Measurements from ENCODE around the gene ANKRD42.

Gene ANKRD42

DNA sequence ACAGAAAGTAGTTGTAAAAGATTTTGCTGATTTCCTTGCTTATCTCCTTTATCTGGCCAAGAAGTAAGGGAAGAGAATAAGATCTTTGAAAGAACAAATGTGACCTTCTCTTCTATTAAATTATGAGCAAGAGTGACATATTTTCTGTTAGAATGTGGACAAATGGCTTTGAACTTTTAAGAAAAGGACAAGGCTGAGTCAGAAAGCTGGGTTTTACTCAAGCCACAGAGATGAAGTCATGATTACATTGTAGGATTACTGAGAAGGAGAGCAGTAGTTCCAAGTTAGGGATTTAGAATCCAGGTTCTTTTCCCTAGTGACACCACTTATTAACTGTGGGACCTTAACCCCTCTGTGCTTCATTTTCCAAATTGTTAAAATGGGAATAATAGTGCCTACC lies 79.1 kb downstream of the ANKRD42 start:
- no peak overlapping the region for H3K4me3 ChIP-seq (replicated peaks in 1 of 2; ENCODE audit: low read depth in 2 of 2, low read length in 2 of 2)
- DNase-seq (ENCODE audit: low read depth in 2 of 2), result peak; percentile 28 to 75
- TF ChIP-seq, protein P1, sequence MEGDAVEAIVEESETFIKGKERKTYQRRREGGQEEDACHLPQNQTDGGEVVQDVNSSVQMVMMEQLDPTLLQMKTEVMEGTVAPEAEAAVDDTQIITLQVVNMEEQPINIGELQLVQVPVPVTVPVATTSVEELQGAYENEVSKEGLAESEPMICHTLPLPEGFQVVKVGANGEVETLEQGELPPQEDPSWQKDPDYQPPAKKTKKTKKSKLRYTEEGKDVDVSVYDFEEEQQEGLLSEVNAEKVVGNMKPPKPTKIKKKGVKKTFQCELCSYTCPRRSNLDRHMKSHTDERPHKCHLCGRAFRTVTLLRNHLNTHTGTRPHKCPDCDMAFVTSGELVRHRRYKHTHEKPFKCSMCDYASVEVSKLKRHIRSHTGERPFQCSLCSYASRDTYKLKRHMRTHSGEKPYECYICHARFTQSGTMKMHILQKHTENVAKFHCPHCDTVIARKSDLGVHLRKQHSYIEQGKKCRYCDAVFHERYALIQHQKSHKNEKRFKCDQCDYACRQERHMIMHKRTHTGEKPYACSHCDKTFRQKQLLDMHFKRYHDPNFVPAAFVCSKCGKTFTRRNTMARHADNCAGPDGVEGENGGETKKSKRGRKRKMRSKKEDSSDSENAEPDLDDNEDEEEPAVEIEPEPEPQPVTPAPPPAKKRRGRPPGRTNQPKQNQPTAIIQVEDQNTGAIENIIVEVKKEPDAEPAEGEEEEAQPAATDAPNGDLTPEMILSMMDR (IDR thresholded peaks at IDR 0.05; ENCODE audit: low read depth, low read length), result no peak

DNA sequence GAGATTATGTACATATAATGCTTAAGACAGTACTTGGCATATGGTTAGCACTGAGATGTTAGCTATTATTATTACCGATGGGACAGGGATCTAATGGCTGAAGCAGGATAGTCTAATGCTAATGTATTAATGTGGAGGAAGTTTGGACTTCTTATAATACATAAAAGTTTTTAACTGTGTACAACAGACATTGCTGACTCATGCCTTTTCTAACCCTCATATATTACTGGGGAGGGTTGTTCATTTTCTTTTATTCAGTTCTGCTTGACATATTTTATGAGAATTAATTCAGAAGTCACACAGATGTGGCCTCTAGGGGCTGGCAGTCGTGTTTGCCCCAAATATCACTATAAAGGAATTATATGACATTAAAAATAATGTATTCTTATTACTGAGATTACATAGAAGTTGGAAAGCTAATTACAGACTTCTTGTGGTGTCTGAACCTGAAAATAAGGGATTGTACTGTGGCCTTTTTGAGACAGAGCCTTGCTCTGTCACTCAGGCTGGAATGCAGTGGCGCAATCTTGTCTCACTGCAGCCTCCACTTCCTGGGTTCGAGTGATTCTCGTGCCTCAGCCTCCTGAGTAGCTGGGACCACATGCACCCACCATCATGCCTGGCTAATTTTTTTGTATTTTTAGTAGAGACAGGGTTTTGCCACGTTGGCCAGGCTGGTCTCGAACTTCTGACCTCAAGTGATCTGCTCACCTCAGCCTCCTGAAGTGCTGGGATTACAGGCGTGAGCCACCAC lies 82.6 kb downstream of the ANKRD42 start:
- no peak for DNase-seq (ENCODE audit: low read depth in 2 of 2)
- H3K4me3 ChIP-seq (replicated peaks in 1 of 2; ENCODE audit: low read depth in 2 of 2, low read length in 2 of 2), result no peak overlapping the region
- TF ChIP-seq, protein P1 (IDR thresholded peaks at IDR 0.05; ENCODE audit: low read depth, low read length), result no peak

DNA sequence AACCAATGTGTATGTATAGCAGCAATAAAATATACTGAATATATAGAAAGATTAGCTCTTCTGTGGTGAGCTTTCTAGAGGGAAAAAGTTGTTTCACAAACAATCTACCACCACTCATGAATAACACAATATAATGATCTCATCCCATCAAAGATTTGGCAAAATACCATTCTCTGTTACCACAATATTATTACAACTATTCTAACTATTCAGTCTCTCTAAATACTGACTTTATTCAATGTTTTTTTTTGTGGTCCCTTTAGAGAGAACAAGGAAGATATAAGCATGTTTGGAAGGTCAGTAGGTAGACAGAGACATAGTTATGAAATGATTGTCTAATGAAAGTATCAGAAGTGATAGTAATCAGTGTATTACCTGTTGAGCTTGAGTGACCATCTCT lies 84.8 kb downstream of the ANKRD42 start:
- no peak overlapping the region for H3K4me3 ChIP-seq (replicated peaks in 1 of 2; ENCODE audit: low read depth in 2 of 2, low read length in 2 of 2)
- TF ChIP-seq, protein P1 (IDR thresholded peaks at IDR 0.05; ENCODE audit: low read depth, low read length), result no peak
- DNase-seq (ENCODE audit: low read depth in 2 of 2), result peak in 1 of 2 donors; percentile 62

DNA sequence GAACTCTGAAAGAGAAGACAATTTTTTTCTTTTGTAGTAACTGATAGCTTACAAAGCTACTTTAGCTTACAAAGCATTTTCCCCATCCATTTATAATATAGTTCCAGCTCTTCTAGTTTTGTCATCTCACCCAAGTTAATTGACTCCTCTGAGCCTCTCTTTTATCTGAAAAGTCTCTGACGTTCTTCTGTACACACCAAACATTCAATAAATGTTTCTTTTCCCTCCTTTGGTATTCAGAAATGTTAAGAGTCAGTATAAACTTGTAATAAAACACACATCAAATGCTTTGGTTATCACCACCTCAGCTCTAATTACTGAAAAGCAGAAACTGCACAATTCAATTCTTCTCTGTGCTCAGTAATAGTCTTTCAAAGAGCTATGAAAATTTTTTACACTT lies 86.7 kb downstream of the ANKRD42 start:
- DNase-seq (ENCODE audit: low read depth in 2 of 2), result no peak
- TF ChIP-seq, protein P1 (IDR thresholded peaks at IDR 0.05; ENCODE audit: low read depth, low read length), result no peak

DNA sequence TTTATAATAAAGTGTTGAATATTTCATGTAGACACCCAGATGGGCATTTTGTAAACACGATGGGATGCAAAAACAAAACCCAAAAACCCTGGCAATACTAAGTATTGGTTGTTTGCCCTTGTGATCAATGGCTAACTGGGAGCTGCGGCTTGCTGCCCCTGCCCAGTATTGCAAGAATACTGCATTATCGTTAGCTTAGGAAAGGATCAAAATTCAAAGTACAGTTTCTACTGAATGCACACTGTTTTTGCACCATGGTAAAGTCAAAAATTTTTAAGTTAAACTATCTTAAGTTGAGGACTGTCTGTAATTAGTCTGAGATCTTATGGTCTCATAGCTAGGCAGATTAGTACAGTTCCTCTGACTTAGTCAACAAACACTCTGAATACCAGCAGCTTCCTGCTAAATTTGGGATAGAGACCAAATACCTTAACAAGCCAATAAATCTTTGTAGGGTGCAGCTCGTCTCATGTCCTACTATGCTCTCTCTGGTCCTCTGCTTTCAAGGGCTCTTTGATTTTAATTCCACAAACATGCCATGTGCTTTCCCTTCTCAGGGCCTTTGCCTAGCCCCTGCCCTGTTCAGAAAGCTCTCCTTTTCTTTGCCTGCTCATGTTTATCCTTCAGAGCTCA lies 88.7 kb downstream of the ANKRD42 start:
- DNase-seq (ENCODE audit: low read depth in 2 of 2), result no peak
- no peak overlapping the region for H3K4me3 ChIP-seq (replicated peaks in 1 of 2; ENCODE audit: low read depth in 2 of 2, low read length in 2 of 2)
- TF ChIP-seq, protein P1 (IDR thresholded peaks at IDR 0.05; ENCODE audit: low read depth, low read length), result no peak

More for the DNA sequence above, 86.7 kb downstream of the ANKRD42 start:
- no peak overlapping the region for H3K4me3 ChIP-seq (replicated peaks in 1 of 2; ENCODE audit: low read depth in 2 of 2, low read length in 2 of 2)

DNA sequence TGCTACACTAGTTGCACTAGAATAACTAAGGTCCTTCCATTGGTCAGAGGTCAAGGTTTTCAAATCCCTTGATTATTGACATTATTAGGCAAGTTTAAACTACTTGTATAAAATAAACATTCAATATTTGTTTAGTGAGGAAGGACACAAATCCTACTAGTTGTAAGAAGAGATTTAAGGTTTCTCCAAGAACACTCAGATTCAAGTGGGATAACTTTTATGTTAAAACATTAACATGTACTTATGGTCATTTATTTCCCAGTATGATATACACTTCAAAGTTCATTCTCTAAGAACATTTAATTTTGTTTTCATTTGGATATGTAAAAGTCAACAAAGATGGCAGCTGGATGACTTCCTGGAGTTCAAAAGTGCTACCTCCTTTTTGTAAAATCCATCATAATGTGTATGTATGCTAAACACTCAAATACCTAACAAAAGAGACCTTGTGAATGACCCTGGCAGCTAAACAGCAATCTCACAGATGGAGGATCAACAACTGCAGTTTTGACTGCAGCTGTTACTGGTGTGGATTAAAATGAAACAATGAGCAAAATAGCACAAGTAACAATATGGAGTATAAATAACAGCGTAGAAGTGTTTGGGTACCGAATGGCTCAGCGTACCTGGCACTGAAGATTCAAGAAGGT lies 91.1 kb downstream of the ANKRD42 start:
- peak overlapping the region; percentile 90 to 91 for H3K4me3 ChIP-seq (replicated peaks in 1 of 2; ENCODE audit: low read depth in 2 of 2, low read length in 2 of 2)
- TF ChIP-seq, protein P1 (IDR thresholded peaks at IDR 0.05; ENCODE audit: low read depth, low read length), result no peak
- DNase-seq (ENCODE audit: low read depth in 2 of 2), result no peak

All from cardiac fibroblast (primary cell).